ENCODE results near the gene STAG3. TPM values are rescaled to one million over a fixed set of nuclear protein-coding genes. Genes with fewer than 3 reads are reported as not detected.

The STAG3 gene
- total and polyA plus RNA-seq, 2 of the 8 experiments (the other 6 are each of a cell fraction or from before 2014, with no cell fraction given): 1.3 to 3.3 TPM

DNA sequence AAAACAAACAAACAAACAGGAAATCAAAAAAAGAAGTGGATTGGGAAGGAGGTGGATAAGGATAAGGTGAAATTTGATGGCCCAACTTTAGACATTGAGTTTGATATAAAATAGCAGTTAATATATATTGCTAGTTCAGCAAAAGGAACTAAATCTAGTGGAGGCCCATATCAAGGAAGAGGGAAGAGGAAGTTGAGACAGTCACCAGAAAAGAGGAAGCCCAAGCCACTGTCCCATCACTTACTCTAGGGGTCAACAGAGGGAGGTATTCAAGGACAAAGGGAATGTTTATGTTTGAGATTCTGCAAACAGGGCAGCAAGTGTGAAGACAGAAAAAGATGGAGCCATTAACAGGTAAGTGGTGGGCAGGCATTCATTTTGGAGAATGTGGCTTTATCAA lies 25.3 kb upstream of the STAG3 start:
- H3K36me3 ChIP-seq (ENCODE audit: control insufficient read depth in 2 of 4, insufficient read depth in 4 of 4, low read length in 3 of 4): peaks cover 8 to 47% (median 26%) of the 10 kb centered on the region in 4 experiments
- CTCF ChIA-PET (ENCODE audit: partially characterized antibody): interaction anchor here (0.7 to 7.9 kb wide), 2 partner anchors 10 to 19 kb away, joined by 3 to 83 read pairs; no protein-coding TSS in a partner anchor

More for the DNA sequence above, 25.3 kb upstream of the STAG3 start:
- Histone ChIP-seq H4K20me1 (replicated peaks in 1 of 2; ENCODE audit: control insufficient read depth in 1 of 2, insufficient read depth in 2 of 2, low read length in 2 of 2) (peaks cover 14 to 28% of the 10 kb centered on the region in 2 experiments), H3K9me3 (ENCODE audit: insufficient read depth in 2 of 2, low read depth in 1 of 2, low read length in 1 of 2) (no peaks in the 10 kb centered on the region), H3K18ac (ENCODE audit: extremely low read depth, low read length) (no peak overlapping the region), H3K79me1 (ENCODE audit: low read depth, low read length) (no peaks in the 10 kb centered on the region; the same call in 1 of the 2 replicates), H3K4me1 (replicated peaks in 1 of 4; ENCODE audit: control insufficient read depth in 3 of 4, insufficient read depth in 4 of 4, low read length in 3 of 4) (peaks cover 0 to 11% (median 4%) of the 10 kb centered on the region in 4 experiments; a peak in 5 of 7 replicates), H2BK12ac (ENCODE audit: low read depth, low read length) (no peak overlapping the region), H3K27ac (ENCODE audit: low read depth, low read length) (no peak overlapping the region), H3K23me2 (ENCODE audit: low read depth, low read length) (peaks cover 4% of the 10 kb centered on the region), H2AFZ (ENCODE audit: low read length) (no peak overlapping the region), H3K27me3 (replicated peaks in 1 of 4; ENCODE audit: control insufficient read depth in 3 of 4, extremely low read depth in 1 of 4, insufficient read depth in 3 of 4, low read length in 3 of 4) (no peaks in the 10 kb centered on the region), H3K4me3 (ENCODE audit: extremely low read depth in 1 of 4, insufficient read depth in 2 of 4, low read depth in 3 of 4, low read length in 4 of 4) (no peak overlapping the region), H2AK5ac (ENCODE audit: low read depth, low read length) (no peak overlapping the region), H2BK15ac (ENCODE audit: low read length) (no peak overlapping the region), H4K8ac (ENCODE audit: extremely low read depth, insufficient read depth, low read length) (no peak overlapping the region), H3K4ac (replicated peaks; ENCODE audit: insufficient read length, low read depth, low read length) (no peak overlapping the region), H3K14ac (ENCODE audit: insufficient read length) (no peak overlapping the region), H2BK5ac (ENCODE audit: low read depth, low read length) (no peak overlapping the region), H4K5ac (ENCODE audit: insufficient read length, low read depth, low read length) (no peak overlapping the region), H3K56ac (replicated peaks; ENCODE audit: insufficient read length, low read depth, low read length) (no peak overlapping the region), H3K9ac (replicated peaks in 1 of 4; ENCODE audit: extremely low read depth in 1 of 4, low read depth in 3 of 4, low read length in 3 of 4) (no peak overlapping the region), H2BK20ac (ENCODE audit: low read length) (no peak overlapping the region), H3K4me2 (ENCODE audit: insufficient read depth in 1 of 2, low read depth in 2 of 2, low read length in 2 of 2) (no peak overlapping the region), H3K23ac (ENCODE audit: insufficient read length) (no peak overlapping the region), H2BK120ac (replicated peaks; ENCODE audit: low read depth, low read length) (no peak overlapping the region), H3K79me2 (ENCODE audit: control insufficient read depth in 1 of 2, insufficient read depth in 2 of 2, low read length in 2 of 2) (peaks cover 0 to 12% of the 10 kb centered on the region in 2 experiments; a peak in 2 of 4 replicates), H4K91ac (replicated peaks; ENCODE audit: insufficient read length, low read length) (no peak overlapping the region)
- FAIRE-seq (no peak), DNase-seq (ENCODE audit: low read depth in 1 of 2, low spot score in 2 of 2) (no peak)
- POLR2A ChIA-PET (ENCODE audit: partially characterized antibody): interaction anchor here (0.6 to 9.9 kb wide), 3 partner anchors 12 to 52 kb away, joined by 3 to 145 read pairs (median 4); partner anchors contain the start of gene GAL3ST4
- no peak for TF ChIP-seq SP4 (IDR thresholded peaks at IDR 0.05; ENCODE audit: low read length)
- TF ChIP-seq JUN (IDR thresholded peaks at IDR 0.05; ENCODE audit: low read depth, low read length): no peak
- no peak for TF ChIP-seq NANOG (IDR thresholded peaks at IDR 0.05; ENCODE audit: insufficient read depth, low read depth, low read length, poor library complexity, severe bottlenecking)
- no peak for TF ChIP-seq RAD21 (IDR thresholded peaks at IDR 0.05 in 1 of 2, conservative IDR thresholded peaks at IDR 0.05 in 1 of 2; ENCODE audit: low read depth in 2 of 2, low read length in 2 of 2)
- no peak for TF ChIP-seq EZH2 (IDR thresholded peaks at IDR 0.05; ENCODE audit: low read depth, low read length, severe bottlenecking)
- TF ChIP-seq ASH2L (IDR thresholded peaks at IDR 0.05; ENCODE audit: low read length): no peak
- TF ChIP-seq MAFK (IDR thresholded peaks at IDR 0.05; ENCODE audit: low read depth, low read length): no peak
- no peak for TF ChIP-seq PHF8 (conservative IDR thresholded peaks at IDR 0.05; ENCODE audit: low read depth, low read length)
- TF ChIP-seq CHD1 (IDR thresholded peaks at IDR 0.05; ENCODE audit: low read depth, low read length): no peak
- no peak for TF ChIP-seq ATF2 (IDR thresholded peaks at IDR 0.05; ENCODE audit: low read length)

All from H1 (cell line).